B cell (primary cell): ENCODE measurements around the gene ATP9A. TPM values are rescaled to one million over a fixed set of nuclear protein-coding genes. Genes with fewer than 3 reads are reported as not detected.

ENCODE experiments used
- ATAC-seq: fragments of 200-7000 bp; cut with Tn5 transposase; one replicate; pipeline ENCODE4 v1.10.0; 2021; ENCODE audit warnings: low read depth, mild to moderate bottlenecking, moderate number of reproducible peaks, moderate library complexity
- CTCF ChIA-PET: fragments of 350-600 bp; sonication (Branson Sonifier 250); formaldehyde crosslinking; loops from one replicate; lab custom pipeline; 2021; ENCODE audit warnings: antibody characterized with exemption, inconsistent platforms; lab: Charles Lee
- POLR2A ChIA-PET: fragments of 350-600 bp; sonication (Branson Sonifier 250); formaldehyde crosslinking; loops from one replicate; lab custom pipeline; 2021; ENCODE audit warnings: antibody characterized with exemption; lab: Charles Lee
- DNase-seq: peaks from one replicate; pipeline ENCODE4 v3.0.0; 2013
- H2AFZ ChIP-seq: 2 replicates; pipeline ENCODE4 v1.6.1; 2012; ENCODE audit warnings: mild to moderate bottlenecking, low read depth, low read length; ENCODE audit not compliant: insufficient read depth, poor library complexity, severe bottlenecking
- H3K27ac ChIP-seq, 2 donors: 1 replicate in 1 of 2; 2 replicates in 1 of 2; pipeline ENCODE4 v1.5.1; 2012 to 2013; ENCODE audit warnings: low read length in 2 of 2, mild to moderate bottlenecking in 2 of 2, moderate library complexity in 1 of 2
- H3K27me3 ChIP-seq, 4 experiments: fragments of 200-600 bp in 1 of 4; sonication (generic) in 1 of 4; replicated peaks in 1 of 4; 1 replicate in 2 of 4; 2 replicates in 2 of 4; pipeline versions ENCODE4 v1.6.1 to v1.7.0; 2013 to 2016; ENCODE audit warnings: low read length in 3 of 4, mild to moderate bottlenecking in 2 of 4, mixed read lengths in 1 of 4, moderate library complexity in 1 of 4; ENCODE audit not compliant: insufficient read depth in 4 of 4, control insufficient read depth in 3 of 4; ENCODE audit errors: control extremely low read depth in 1 of 4
- H3K36me3 ChIP-seq, 2 experiments: replicated peaks in 1 of 2; 1 replicate in 1 of 2; 2 replicates in 1 of 2; pipeline versions ENCODE4 v1.6.1 to v1.7.1; 2013; ENCODE audit warnings: low read length in 1 of 2; ENCODE audit not compliant: insufficient read depth in 2 of 2, control insufficient read depth in 1 of 2; ENCODE audit errors: control extremely low read depth in 1 of 2, extremely low read depth in 1 of 2
- H3K4me1 ChIP-seq, 2 donors: fragments of 200-600 bp in 1 of 2; sonication (generic) in 1 of 2; 1 replicate in 1 of 2; 2 replicates in 1 of 2; pipeline versions ENCODE4 v1.5.1 to v1.6.1; 2013 to 2017; ENCODE audit warnings: low read length in 2 of 2; ENCODE audit not compliant: control insufficient read depth in 2 of 2, insufficient read depth in 2 of 2
- H3K4me2 ChIP-seq: replicated peaks from 2 replicates; pipeline ENCODE3; 2012; ENCODE audit warnings: mild to moderate bottlenecking, low read depth, low read length; ENCODE audit not compliant: poor library complexity, severe bottlenecking
- H3K4me3 ChIP-seq, 5 experiments: fragments of 200-600 bp in 1 of 5; sonication (generic) in 1 of 5; 1 replicate in 3 of 5; 2 replicates in 2 of 5; pipeline versions ENCODE4 v1.5.1 to v1.7.0; 2011 to 2016; ENCODE audit warnings: low read length in 4 of 5, mild to moderate bottlenecking in 4 of 5, low read depth in 2 of 5, control low read depth in 1 of 5, moderate library complexity in 1 of 5; ENCODE audit not compliant: insufficient read depth in 1 of 5; ENCODE audit errors: control extremely low read depth in 1 of 5, extremely low read depth in 1 of 5
- H3K79me2 ChIP-seq: fragments of 200-600 bp; sonication (generic); one replicate; pipeline ENCODE4 v1.6.0; 2016; ENCODE audit warnings: low read length; ENCODE audit not compliant: control insufficient read depth, insufficient read depth
- H3K9ac ChIP-seq: fragments of 200-600 bp; sonication (generic); 2 replicates; pipeline ENCODE4 v1.6.1; 2017; ENCODE audit warnings: mild to moderate bottlenecking, low read length, moderate library complexity
- H3K9me3 ChIP-seq, 3 donors: one replicate each; pipeline versions ENCODE4 v1.6.1 to v1.7.1; 2013; ENCODE audit warnings: low read length in 2 of 3; ENCODE audit not compliant: control insufficient read depth in 2 of 3, insufficient read depth in 1 of 3; ENCODE audit errors: control extremely low read depth in 1 of 3
- H4K20me1 ChIP-seq: 2 replicates; pipeline ENCODE4 v1.6.0; 2012; ENCODE audit warnings: mild to moderate bottlenecking, low read length; ENCODE audit not compliant: insufficient read depth, control insufficient read depth, poor library complexity, severe bottlenecking
- H3K27ac Mint-ChIP-seq: one replicate; pipeline ENCODE4 v1.8.0; 2021; ENCODE audit warnings: mixed read lengths
- H3K27me3 Mint-ChIP-seq: one replicate; pipeline ENCODE4 v1.8.0; 2021; ENCODE audit warnings: mixed read lengths
- H3K4me1 Mint-ChIP-seq: one replicate; pipeline ENCODE4 v1.8.0; 2021; ENCODE audit warnings: mixed read lengths
- H3K4me3 Mint-ChIP-seq: one replicate; pipeline ENCODE4 v1.8.0; 2021; ENCODE audit warnings: mixed read lengths
- H3K9me3 Mint-ChIP-seq: one replicate; pipeline ENCODE4 v1.8.0; 2022; ENCODE audit warnings: mixed read lengths; ENCODE audit not compliant: insufficient read depth
- EZH2 ChIP-seq: IDR thresholded peaks from 2 replicates; pipeline ENCODE4 v1.6.1; 2012; ENCODE audit warnings: borderline replicate concordance, low read depth, mild to moderate bottlenecking, moderate library complexity, low read length; ENCODE audit not compliant: insufficient read depth, poor library complexity, severe bottlenecking
- WGBS: methylation state at CpG from one replicate; pipeline ENCODE4 v1.1.5; 2013; ENCODE audit warnings: missing lambda C conversion rate; ENCODE audit not compliant: insufficient coverage; 5-methylcytosine and 5-hydroxymethylcytosine counted together
- intact Hi-C: fragments of 100-400 bp; cut with micrococcal nuclease; formaldehyde crosslinking; loops from one replicate; pipeline ENCODE4 v1.10.0; 2022
- polyA plus RNA-seq: library from polyadenylated mRNA; depleted of rRNA; stranded (reverse); fragments of >200 nt; gene quantifications from 2 replicates; pipeline ENCODE4 v1.2.3, GENCODE V29; 2012
- total RNA-seq, 2 donors: library from RNA; stranded (reverse); fragments of 120-200 nt in 1 of 2; gene quantifications; 1 replicate in 1 of 2; 2 replicates in 1 of 2; pipeline versions ENCODE4 v1.2.3 to v1.2.4, GENCODE V29; 2013 to 2022
- TF ChIP-seq, protein P1 (sequence below): fragments of 200-600 bp; IDR thresholded peaks from one replicate; pipeline ENCODE4 v1.8.0; 2022; ENCODE audit warnings: antibody characterized with exemption, mild to moderate bottlenecking

The ATP9A gene
- total and polyA plus RNA-seq, 2 donors (not counting 1 experiment from before 2014, with no cell fraction given), result 0.13 to 0.22 TPM

DNA sequence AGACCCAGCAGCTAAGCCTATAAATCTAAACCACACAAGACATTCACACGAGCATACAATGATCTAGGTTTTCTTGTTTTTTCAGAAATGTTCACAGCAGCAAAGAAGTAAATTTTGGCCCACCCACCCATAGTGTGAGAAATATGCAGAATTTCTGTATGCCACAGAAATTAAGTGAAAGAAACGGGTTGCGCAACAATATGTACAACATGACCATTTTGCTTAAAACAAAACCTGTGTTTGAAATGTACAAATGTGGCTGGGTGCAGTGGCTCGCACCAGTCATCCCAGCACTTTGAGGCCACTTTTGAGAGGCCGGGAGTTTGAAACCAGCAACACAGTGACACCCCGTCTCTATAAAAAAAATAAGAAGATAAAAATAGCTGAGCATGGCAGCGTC, 24.8 kb upstream of the ATP9A start:
- Histone ChIP-seq H3K4me3 (no peak overlapping the region), H3K79me2 (no peaks in the 10 kb centered on the region), H4K20me1 (no peaks in the 10 kb centered on the region), H3K36me3 (no peaks in the 10 kb centered on the region), H3K27me3 (peaks cover 0 to under 1% (median 0%) of the 10 kb centered on the region in 4 experiments), H3K27ac (no peak overlapping the region), H2AFZ (no peak overlapping the region), H3K4me1 (no peaks in the 10 kb centered on the region), H3K9me3 (no peaks in the 10 kb centered on the region), H3K9ac (no peak overlapping the region), H3K4me2 (no peak overlapping the region)
- Mint-ChIP-seq H3K27ac (no peak overlapping the region), H3K9me3 (no peaks in the 10 kb centered on the region), H3K4me3 (no peak overlapping the region), H3K27me3 (peaks cover 21% of the 10 kb centered on the region), H3K4me1 (no peaks in the 10 kb centered on the region)
- no peak for TF ChIP-seq EZH2
- TF ChIP-seq, protein P1, sequence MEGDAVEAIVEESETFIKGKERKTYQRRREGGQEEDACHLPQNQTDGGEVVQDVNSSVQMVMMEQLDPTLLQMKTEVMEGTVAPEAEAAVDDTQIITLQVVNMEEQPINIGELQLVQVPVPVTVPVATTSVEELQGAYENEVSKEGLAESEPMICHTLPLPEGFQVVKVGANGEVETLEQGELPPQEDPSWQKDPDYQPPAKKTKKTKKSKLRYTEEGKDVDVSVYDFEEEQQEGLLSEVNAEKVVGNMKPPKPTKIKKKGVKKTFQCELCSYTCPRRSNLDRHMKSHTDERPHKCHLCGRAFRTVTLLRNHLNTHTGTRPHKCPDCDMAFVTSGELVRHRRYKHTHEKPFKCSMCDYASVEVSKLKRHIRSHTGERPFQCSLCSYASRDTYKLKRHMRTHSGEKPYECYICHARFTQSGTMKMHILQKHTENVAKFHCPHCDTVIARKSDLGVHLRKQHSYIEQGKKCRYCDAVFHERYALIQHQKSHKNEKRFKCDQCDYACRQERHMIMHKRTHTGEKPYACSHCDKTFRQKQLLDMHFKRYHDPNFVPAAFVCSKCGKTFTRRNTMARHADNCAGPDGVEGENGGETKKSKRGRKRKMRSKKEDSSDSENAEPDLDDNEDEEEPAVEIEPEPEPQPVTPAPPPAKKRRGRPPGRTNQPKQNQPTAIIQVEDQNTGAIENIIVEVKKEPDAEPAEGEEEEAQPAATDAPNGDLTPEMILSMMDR, result no peak
- intact Hi-C loops, result no loop called here
- ChIA-PET POLR2A (no interaction called here), CTCF (no interaction called here)
- DNase-seq (no peak), ATAC-seq (no peak)
- WGBS, result 43% methylated on average over 1 of the region's 7 CpGs

DNA sequence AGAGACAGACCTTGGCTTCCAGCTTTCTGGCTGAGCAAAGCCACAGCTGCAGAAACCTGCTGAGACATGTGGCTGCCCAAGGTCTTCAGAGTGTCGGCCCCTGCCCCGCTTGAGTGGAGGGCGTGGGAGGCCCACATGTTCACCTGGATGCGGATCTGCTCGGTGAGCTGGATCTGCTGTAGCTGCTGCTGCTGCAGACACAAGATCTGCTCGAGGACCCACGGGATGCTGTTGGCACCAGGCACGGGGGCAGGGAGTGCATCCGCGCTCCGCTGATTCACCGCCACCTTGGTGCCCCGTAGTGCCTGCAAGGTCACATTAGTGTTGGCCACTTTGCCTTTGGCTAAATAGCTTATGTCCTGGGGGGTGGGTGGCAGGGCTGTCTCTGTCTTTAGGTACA, 23.4 kb upstream of the ATP9A start:
- DNase-seq, result no peak
- H3K9me3 Mint-ChIP-seq, result no peaks in the 10 kb centered on the region
- Histone ChIP-seq H3K9ac (no peak overlapping the region), H4K20me1 (no peaks in the 10 kb centered on the region), H3K4me2 (no peak overlapping the region), H3K4me1 (no peaks in the 10 kb centered on the region), H3K9me3 (no peaks in the 10 kb centered on the region), H3K4me3 (no peak overlapping the region), H2AFZ (no peak overlapping the region), H3K79me2 (no peaks in the 10 kb centered on the region), H3K27ac (no peak overlapping the region), H3K36me3 (no peaks in the 10 kb centered on the region), H3K27me3 (no peaks in the 10 kb centered on the region)
- peaks cover 13% of the 10 kb centered on the region for H3K27me3 Mint-ChIP-seq
- ChIA-PET POLR2A (no interaction called here), CTCF (no interaction called here)
- intact Hi-C loops, result no loop called here
- H3K4me3 Mint-ChIP-seq, result no peak overlapping the region
- WGBS, result 93% methylated on average over 13 of the region's 13 CpGs
- TF ChIP-seq EZH2, result no peak
- TF ChIP-seq, protein P1, result no peak
- no peaks in the 10 kb centered on the region for H3K4me1 Mint-ChIP-seq
- ATAC-seq, result no peak
- H3K27ac Mint-ChIP-seq, result no peak overlapping the region
